KOPT-K1 (cell line): ENCODE data around the gene IQCE.

Experiments used
- H3K27ac ChIP-seq: fragments of 200-600 bp; sonication (generic); 2 replicates; pipeline ENCODE4 v1.5.1; 2016; ENCODE audit warnings: antibody characterized with exemption, mild to moderate bottlenecking, low read depth, low read length; ENCODE audit not compliant: poor library complexity, severe bottlenecking
- H3K36me3 ChIP-seq: fragments of 200-600 bp; sonication (generic); 2 replicates; pipeline ENCODE4 v1.5.1; 2017; ENCODE audit warnings: antibody characterized with exemption, mild to moderate bottlenecking, low read length, moderate library complexity; ENCODE audit not compliant: insufficient read depth
- H3K9me3 ChIP-seq: fragments of 200-600 bp; sonication (generic); 2 replicates; pipeline ENCODE4 v1.5.1; 2017; ENCODE audit warnings: antibody characterized with exemption, low read length, mild to moderate bottlenecking; ENCODE audit not compliant: insufficient read depth, poor library complexity, severe bottlenecking

The IQCE gene

DNA sequence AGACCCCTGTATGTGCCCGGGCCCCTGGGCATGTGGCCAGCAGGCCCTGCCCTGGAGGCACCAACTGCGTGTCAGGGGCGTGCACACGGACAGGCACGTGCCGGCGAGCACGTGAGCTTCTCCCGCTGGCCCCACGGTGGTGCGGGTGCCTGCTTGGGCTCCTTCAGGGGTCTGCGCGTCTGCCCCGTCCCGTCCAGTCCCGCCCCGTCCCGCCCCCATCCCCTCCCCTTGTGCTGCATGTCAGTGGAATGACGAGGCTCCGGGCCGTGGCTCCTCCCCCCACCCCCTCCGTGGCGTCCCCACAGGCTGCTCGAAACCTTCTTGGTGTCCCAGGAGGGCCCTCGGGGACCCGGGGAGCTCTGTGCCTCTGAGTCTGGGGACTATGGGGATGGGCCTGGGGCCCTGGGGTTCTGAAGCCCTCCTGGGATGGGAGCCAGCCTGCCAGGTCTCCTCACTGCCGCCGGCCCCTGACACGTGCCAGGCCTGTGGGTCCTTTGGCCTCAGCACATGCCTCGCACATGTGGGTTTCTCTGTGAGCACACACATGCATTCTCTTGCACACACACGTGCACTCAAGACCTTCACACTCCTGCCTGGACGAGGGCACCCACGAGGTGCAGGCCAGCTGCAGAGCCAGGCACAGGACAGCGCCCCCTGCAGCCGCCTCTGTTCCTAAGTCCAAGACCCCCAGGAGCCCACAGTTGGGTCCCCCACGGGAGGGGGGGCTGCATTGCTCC lies 101.7 kb downstream of the IQCE start:
- Histone ChIP-seq H3K36me3 (no peaks in the 10 kb centered on the region; the same call in 1 of the 2 replicates), H3K9me3 (no peaks in the 10 kb centered on the region), H3K27ac (no peak overlapping the region)

DNA sequence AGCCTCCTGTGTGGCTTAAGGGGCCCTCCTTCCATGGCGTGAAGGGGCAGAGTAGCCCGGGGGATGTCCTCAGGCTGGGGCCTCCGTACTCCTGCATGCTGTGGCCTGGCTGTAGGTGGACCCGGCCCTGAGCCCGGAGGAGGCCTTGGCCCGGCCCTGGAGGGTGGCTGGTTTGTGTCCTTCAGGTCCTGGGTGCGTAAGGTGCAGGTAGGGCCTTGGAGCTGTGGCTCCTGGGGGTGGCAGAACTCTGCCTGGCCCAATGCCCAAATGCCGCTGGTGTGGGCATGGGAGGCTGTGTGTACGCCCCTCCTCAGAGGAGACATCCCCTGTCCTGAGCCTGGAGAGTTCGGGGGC lies 102.3 kb downstream of the IQCE start:
- no peak overlapping the region for H3K27ac ChIP-seq
- H3K9me3 ChIP-seq, result no peaks in the 10 kb centered on the region
- no peaks in the 10 kb centered on the region; the same call in 1 of the 2 replicates for H3K36me3 ChIP-seq

DNA sequence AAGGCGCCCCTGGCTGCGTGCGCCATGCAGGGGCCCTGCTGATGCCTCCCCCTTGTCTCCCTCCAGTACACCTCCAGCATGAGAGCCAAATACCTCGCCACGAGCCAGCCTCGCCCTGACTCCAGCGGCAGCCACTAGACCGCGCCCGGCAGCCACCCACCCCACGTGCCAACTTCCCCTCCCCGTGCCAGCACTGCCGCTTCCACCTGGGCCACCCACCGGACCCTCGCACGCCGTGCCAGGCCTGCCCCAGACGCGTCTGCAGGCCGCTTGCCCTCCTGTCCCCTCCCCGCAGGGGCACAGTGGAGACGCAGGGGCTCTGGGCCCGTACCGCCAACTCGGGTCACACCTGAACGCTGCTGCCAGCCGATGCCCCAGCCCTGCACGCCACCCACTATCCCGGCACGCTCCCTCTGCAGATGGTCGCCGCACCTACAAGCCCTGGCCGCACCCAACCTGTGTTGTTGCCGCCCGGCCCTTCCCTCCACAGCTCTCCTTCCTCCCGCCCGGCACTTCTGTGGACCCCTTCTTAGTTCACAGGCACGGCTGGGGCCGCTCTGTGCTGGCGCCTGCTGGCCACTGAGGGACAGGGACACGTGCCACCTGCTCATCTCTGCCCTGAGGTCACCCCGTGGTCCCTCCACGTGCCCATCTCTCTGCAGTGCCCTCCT lies 103.0 kb downstream of the IQCE start:
- Histone ChIP-seq H3K27ac (no peak overlapping the region), H3K9me3 (no peaks in the 10 kb centered on the region), H3K36me3 (no peaks in the 10 kb centered on the region; the same call in 1 of the 2 replicates)

DNA sequence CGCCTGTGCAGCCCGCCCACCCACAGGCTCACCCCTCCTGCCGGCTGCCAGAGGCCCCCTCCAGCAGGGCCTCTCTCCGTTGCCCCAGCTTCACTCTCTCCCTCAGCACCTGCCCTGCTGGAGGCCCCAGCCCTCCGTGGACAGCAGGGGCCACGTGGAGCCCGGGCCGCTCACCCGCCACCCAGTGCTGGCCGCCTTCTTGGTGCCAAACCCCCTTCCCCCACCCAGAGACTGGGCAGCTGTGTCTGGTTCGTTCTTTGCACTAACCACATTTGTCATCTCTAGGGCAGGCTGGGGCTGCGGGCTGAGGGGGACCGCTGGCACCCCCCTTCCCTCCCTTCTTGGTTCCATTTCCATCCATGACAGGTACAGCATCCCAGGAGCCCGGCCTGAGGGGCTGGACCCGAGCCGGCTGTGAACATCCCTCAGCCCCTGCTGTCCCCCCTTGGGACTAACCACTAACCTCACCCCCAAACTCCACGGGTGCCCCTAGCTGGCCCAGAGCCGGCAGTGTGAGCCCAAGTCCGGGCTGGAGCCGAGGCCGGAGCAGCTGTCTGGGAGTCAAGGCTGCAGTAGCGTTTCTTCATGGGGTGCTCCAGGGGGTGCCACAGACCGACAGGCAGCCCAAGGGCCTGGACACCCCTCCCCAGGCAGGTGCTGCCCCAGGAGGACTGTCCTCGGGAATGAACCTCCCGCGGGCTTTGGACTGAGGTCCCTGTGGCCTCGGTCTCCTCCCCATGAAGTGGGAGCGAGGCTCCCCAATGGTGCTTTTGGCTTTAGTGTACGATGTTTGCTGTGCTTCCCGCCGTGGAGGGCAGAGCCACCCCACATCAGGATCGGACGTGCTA lies 103.7 kb downstream of the IQCE start:
- no peaks in the 10 kb centered on the region for H3K9me3 ChIP-seq
- H3K27ac ChIP-seq, result no peak overlapping the region
- no peaks in the 10 kb centered on the region; the same call in 1 of the 2 replicates for H3K36me3 ChIP-seq

DNA sequence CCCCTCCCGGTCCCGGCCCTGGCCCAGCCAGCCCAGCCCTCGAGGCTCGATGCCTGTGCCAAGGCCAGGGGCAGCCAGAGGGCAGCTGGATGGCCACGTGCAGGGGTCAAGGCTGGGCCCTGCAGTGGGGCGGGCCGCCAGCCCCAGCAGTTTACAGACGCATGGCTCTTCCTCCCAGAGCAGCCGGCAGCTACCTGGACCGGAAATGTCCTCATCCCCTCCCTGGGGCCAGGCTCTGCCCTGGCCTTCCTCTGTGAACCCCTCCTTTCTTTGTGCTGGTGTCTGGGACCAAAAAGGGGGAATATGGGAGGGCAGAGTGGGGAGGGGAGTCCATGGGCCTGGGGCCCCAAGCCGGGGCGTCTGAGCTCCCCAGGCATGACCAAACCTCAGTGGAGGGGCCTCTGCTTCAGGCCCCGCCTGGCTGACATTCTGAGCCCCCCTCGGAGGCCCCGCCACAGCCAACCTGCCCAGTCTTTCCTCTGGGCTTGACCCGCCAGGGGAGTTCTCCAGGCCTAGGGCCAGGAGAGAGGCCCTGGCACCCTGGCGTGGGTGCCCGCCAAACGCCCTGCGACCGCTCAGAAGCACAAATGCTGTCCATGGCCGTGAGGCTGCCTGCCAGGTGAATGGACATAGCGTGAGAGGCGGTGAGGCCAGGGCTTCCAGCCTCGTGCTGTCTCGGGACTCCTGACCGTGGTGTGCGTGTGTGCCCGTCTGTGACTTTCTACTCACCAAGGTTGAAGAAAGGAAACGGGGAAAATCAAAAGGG lies 104.5 kb downstream of the IQCE start:
- H3K36me3 ChIP-seq, result no peaks in the 10 kb centered on the region; the same call in 1 of the 2 replicates
- no peaks in the 10 kb centered on the region for H3K9me3 ChIP-seq
- no peak overlapping the region for H3K27ac ChIP-seq

DNA sequence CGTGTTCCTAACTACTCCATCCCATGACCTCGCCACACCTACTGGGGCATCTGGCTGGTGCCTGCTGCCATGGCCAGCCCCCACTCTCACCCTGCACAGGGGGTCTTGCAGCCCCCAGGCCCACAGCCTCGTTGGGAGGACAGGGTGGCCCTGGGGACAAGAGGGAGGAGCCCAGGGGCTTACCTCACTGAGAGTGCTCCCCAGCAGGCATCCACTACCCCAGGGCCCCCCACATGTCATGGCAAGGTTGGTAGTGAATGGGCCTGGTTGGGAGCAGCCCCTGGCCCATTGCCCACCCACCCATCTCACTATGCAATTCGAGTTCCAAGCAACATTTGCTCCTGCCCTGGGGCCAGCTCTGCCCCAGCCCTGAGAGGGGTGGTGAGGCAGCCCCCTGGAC lies 105.2 kb downstream of the IQCE start:
- no peaks in the 10 kb centered on the region; the same call in 1 of the 2 replicates for H3K36me3 ChIP-seq
- H3K9me3 ChIP-seq, result no peaks in the 10 kb centered on the region
- H3K27ac ChIP-seq, result no peak overlapping the region
